ENCODE measurements around the gene LMTK2. TPM values are rescaled to one million over a fixed set of nuclear protein-coding genes. Genes with fewer than 3 reads are reported as not detected.

The LMTK2 gene
- total RNA-seq, 1 experiment from 2014 or later, result 17.8 TPM

DNA sequence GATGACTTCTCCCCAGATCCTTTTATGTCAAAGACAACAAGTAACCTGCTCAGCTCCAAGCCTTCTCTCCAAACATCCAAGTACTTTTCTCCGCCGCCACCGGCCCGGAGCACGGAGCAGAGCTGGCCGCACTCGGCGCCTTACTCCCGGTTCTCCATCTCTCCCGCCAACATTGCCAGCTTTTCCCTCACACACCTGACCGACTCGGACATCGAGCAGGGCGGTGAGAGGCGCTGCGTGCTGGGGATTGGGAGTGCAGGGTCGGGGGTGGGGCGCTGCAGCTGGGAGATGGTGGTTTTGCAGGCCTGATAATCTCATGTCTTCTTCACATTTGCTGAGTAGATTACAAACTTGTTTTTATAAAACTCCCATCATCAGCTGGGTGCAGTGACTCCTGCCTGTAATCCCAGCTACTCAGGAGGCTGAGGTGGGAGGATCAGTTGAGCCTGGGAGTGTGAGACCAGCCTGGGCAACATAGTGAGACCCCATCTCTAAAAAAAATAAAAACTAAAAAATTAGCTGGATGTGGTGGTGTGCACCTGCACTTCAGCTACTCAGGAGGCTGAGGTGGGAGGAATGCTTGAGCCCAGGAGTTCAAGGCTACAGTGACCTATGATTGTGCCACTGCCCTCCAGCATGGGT, 97.4 kb downstream of the LMTK2 start:
- peaks cover 0 to 2% of the 10 kb centered on the region in 2 experiments; a peak in 1 of 4 replicates for H3K36me3 ChIP-seq (ENCODE audit: control insufficient read depth in 1 of 2, insufficient read depth in 2 of 2, low read length in 2 of 2)
- intact Hi-C loops (cut with micrococcal nuclease), result no loop called here
- POLR2A ChIA-PET, result no interaction called here
- H3K4me3 ChIP-seq (replicated peaks in 1 of 2; ENCODE audit: low read depth in 1 of 2, low read length in 2 of 2), result no peak overlapping the region
- no peaks in the 10 kb centered on the region for H4K20me1 ChIP-seq (ENCODE audit: insufficient read depth)
- ATAC-seq, result no peak
- H2AFZ ChIP-seq (ENCODE audit: low read depth, low read length, poor library complexity, severe bottlenecking), result no peak overlapping the region
- no peak overlapping the region for H3K4me2 ChIP-seq (ENCODE audit: low read length)
- no TSS peak for BruUV-seq (replicated peaks)
- no peaks in the 10 kb centered on the region for H3K9me2 ChIP-seq (ENCODE audit: insufficient read depth)
- TF ChIP-seq YY1 (IDR thresholded peaks at IDR 0.05; ENCODE audit: extremely low read depth, insufficient replicate concordance, low read depth, low read length), result no peak
- TF ChIP-seq RAD21 (IDR thresholded peaks at IDR 0.05; ENCODE audit: low read depth), result no peak
- no peak for TF ChIP-seq SP1 (IDR thresholded peaks at IDR 0.05; ENCODE audit: low read depth)
- no peak for TF ChIP-seq ZNF274 (IDR thresholded peaks at IDR 0.05; ENCODE audit: low read depth, low read length)
- no peak for TF ChIP-seq EZH2phosphoT487 (IDR thresholded peaks at IDR 0.05; ENCODE audit: borderline replicate concordance)
- TF ChIP-seq SRF (IDR thresholded peaks at IDR 0.05; ENCODE audit: low read depth), result no peak
- no peak for TF ChIP-seq JUND (IDR thresholded peaks at IDR 0.05)
- TF ChIP-seq POLR2A (IDR thresholded peaks at IDR 0.05; ENCODE audit: borderline replicate concordance, extremely low read depth, insufficient read depth, insufficient read length), result no peak
- no peak overlapping the region for H3K27ac ChIP-seq (ENCODE audit: low read depth, low read length)
- no peak overlapping the region for H3K9ac ChIP-seq (ENCODE audit: low read length)
- no peaks in the 10 kb centered on the region for H3K27me3 ChIP-seq (ENCODE audit: insufficient read depth, low read length)
- RAD21 ChIA-PET (ENCODE audit: low non-redundant PET in 1 of 2, low total read pairs in 2 of 2, uncharacterized antibody in 2 of 2, unreplicated experiment in 2 of 2), result no interaction called here
- CTCF ChIA-PET, result interaction anchor here (0.8 kb wide), 1 partner anchor 183 kb away, joined by 3 read pairs; no protein-coding TSS in a partner anchor
- no peak for DNase-seq (ENCODE audit: low read depth, low spot score)
- H3K79me2 ChIP-seq (ENCODE audit: insufficient read depth, low read length), result peaks cover 6% of the 10 kb centered on the region; the same call in 1 of the 2 replicates
- no peaks in the 10 kb centered on the region for H3K4me1 ChIP-seq (ENCODE audit: control insufficient read depth in 1 of 2, insufficient read depth in 2 of 2, low read length in 2 of 2)
- H3K9me3 ChIP-seq (ENCODE audit: control insufficient read depth in 1 of 2, insufficient read depth in 1 of 2, low read depth in 1 of 2, low read length in 2 of 2), result no peaks in the 10 kb centered on the region

DNA sequence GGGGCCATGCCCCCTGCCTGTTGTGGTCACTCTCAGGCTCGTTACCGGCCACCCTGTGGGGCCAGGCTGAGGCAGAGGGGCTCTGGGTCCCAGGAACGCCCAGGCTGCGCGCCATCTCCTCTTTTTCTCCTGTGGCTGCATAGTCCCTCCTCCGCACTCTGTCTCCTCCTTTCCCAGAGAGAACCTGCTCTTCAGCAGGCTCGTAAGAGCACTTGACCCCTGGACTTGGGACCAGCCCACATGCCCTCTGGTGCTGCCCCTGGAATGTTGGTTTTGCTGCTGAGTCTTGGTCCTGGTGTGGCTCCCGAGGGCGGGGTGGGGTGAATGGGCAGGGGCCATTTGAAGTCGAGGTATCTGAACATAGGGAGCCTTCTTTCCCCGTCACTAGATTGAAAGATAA, 98.0 kb downstream of the LMTK2 start:
- no peak for TF ChIP-seq TCF7L2 (IDR thresholded peaks at IDR 0.05; ENCODE audit: borderline replicate concordance, extremely low read depth, insufficient read depth, insufficient read length)
- no peak for TF ChIP-seq ELF1 (IDR thresholded peaks at IDR 0.05; ENCODE audit: borderline replicate concordance, low read depth)
- no peak overlapping the region for H3K27ac ChIP-seq (ENCODE audit: low read depth, low read length)
- no TSS peak for BruUV-seq (replicated peaks)
- ChIA-PET RAD21 (ENCODE audit: low non-redundant PET in 1 of 2, low total read pairs in 2 of 2, uncharacterized antibody in 2 of 2, unreplicated experiment in 2 of 2) (no interaction called here), POLR2A (no interaction called here), CTCF (interaction anchor here (0.8 kb wide), 1 partner anchor 183 kb away, joined by 3 read pairs; no protein-coding TSS in a partner anchor)
- peaks cover 0 to 2% of the 10 kb centered on the region in 2 experiments; a peak in 1 of 4 replicates for H3K36me3 ChIP-seq (ENCODE audit: control insufficient read depth in 1 of 2, insufficient read depth in 2 of 2, low read length in 2 of 2)
- no peak overlapping the region for H3K9ac ChIP-seq (ENCODE audit: low read length)
- ATAC-seq, result no peak
- H3K4me2 ChIP-seq (ENCODE audit: low read length), result no peak overlapping the region
- H3K4me3 ChIP-seq (replicated peaks in 1 of 2; ENCODE audit: low read depth in 1 of 2, low read length in 2 of 2), result no peak overlapping the region
- no peaks in the 10 kb centered on the region for H3K9me2 ChIP-seq (ENCODE audit: insufficient read depth)
- H3K79me2 ChIP-seq (ENCODE audit: insufficient read depth, low read length), result 0 out of 2 replicates have a peak, but pooled peaks cover 3% of the 10 kb centered on the region
- H3K4me1 ChIP-seq (ENCODE audit: control insufficient read depth in 1 of 2, insufficient read depth in 2 of 2, low read length in 2 of 2), result no peaks in the 10 kb centered on the region
- no peaks in the 10 kb centered on the region for H3K27me3 ChIP-seq (ENCODE audit: insufficient read depth, low read length)
- intact Hi-C loops (cut with micrococcal nuclease), result no loop called here
- H2AFZ ChIP-seq (ENCODE audit: low read depth, low read length, poor library complexity, severe bottlenecking), result no peak overlapping the region
- no peak for DNase-seq (ENCODE audit: low read depth, low spot score)
- no peaks in the 10 kb centered on the region for H3K9me3 ChIP-seq (ENCODE audit: control insufficient read depth in 1 of 2, insufficient read depth in 1 of 2, low read depth in 1 of 2, low read length in 2 of 2)
- no peaks in the 10 kb centered on the region for H4K20me1 ChIP-seq (ENCODE audit: insufficient read depth)

Measured in HCT116 (cell line).